HepG2 (cell line): ENCODE data around the gene TXNL4B. TPM values are rescaled to one million over a fixed set of nuclear protein-coding genes. Genes with fewer than 3 reads are reported as not detected.

Source experiments
- ARNT2 ChIP-seq: sonication (generic); formaldehyde crosslinking; IDR thresholded peaks from 2 replicates; pipeline ENCODE4 v1.8.0; 2022; ENCODE audit warnings: mild to moderate bottlenecking, low read depth, missing genetic modification reagents, moderate library complexity
- DMAP1 ChIP-seq: IDR thresholded peaks from 2 replicates; pipeline ENCODE4 v1.6.1; 2016
- GATAD1 ChIP-seq: IDR thresholded peaks from 2 replicates; pipeline ENCODE4 v1.6.1; 2016; ENCODE audit warnings: missing genetic modification reagents, missing compliant biosample characterization
- HOMEZ ChIP-seq: IDR thresholded peaks from 2 replicates; pipeline ENCODE4 v1.6.1; 2016; ENCODE audit warnings: low read depth
- KDM5A ChIP-seq: fragments of 200-600 bp; sonication (generic); IDR thresholded peaks from 2 replicates; pipeline ENCODE4 v1.7.0; 2018; ENCODE audit warnings: antibody characterized with exemption, mild to moderate bottlenecking, low read length, borderline replicate concordance
- MYC ChIP-seq: sonication (generic); formaldehyde crosslinking; IDR thresholded peaks from 2 replicates; pipeline ENCODE4 v1.9.0; 2021; ENCODE audit warnings: missing genetic modification reagents, borderline replicate concordance
- NR1H2 ChIP-seq: sonication (generic); formaldehyde crosslinking; IDR thresholded peaks from 2 replicates; pipeline ENCODE4 v1.8.1; 2022; ENCODE audit warnings: low read depth, missing genetic modification reagents, borderline replicate concordance
- NRL ChIP-seq: sonication (generic); formaldehyde crosslinking; IDR thresholded peaks from 2 replicates; pipeline ENCODE4 v1.5.0; 2020; ENCODE audit warnings: missing genetic modification reagents, mild to moderate bottlenecking, moderate library complexity, borderline replicate concordance
- TFE3 ChIP-seq: IDR thresholded peaks from 2 replicates; pipeline ENCODE4 v1.6.1; 2016
- USF2 ChIP-seq, 2 experiments: sonication (generic) in 1 of 2; formaldehyde crosslinking in 1 of 2; IDR thresholded peaks; 2 replicates each; pipeline versions ENCODE4 v1.5.1 to v1.6.1; 2011 to 2020; ENCODE audit warnings: borderline replicate concordance in 1 of 2, low read depth in 1 of 2, low read length in 1 of 2, mild to moderate bottlenecking in 1 of 2, missing genetic modification reagents in 1 of 2, moderate library complexity in 1 of 2
- ZBTB1 ChIP-seq: sonication (generic); formaldehyde crosslinking; IDR thresholded peaks from 2 replicates; pipeline ENCODE4 v1.4.0; 2020; ENCODE audit warnings: missing genetic modification reagents, borderline replicate concordance
- ZMYM2 ChIP-seq: sonication (generic); formaldehyde crosslinking; IDR thresholded peaks from 2 replicates; pipeline ENCODE4 v1.8.0; 2022; ENCODE audit warnings: mild to moderate bottlenecking, missing genetic modification reagents
- ZNF225 ChIP-seq: sonication (generic); formaldehyde crosslinking; IDR thresholded peaks from 2 replicates; pipeline ENCODE4 v1.4.0; 2020; ENCODE audit warnings: mild to moderate bottlenecking, missing genetic modification reagents
- ZNF235 ChIP-seq: sonication (generic); formaldehyde crosslinking; IDR thresholded peaks from 2 replicates; pipeline ENCODE4 v1.8.1; 2023; ENCODE audit warnings: mild to moderate bottlenecking, missing genetic modification reagents, borderline replicate concordance
- ZNF441 ChIP-seq: sonication (generic); formaldehyde crosslinking; IDR thresholded peaks from 2 replicates; pipeline ENCODE4 v1.7.0; 2021; ENCODE audit warnings: missing genetic modification reagents, borderline replicate concordance
- ZNF512B ChIP-seq: sonication (generic); formaldehyde crosslinking; IDR thresholded peaks from 2 replicates; pipeline ENCODE4 v1.5.1; 2020; ENCODE audit warnings: missing genetic modification reagents, mild to moderate bottlenecking, borderline replicate concordance
- ZNF644 ChIP-seq: IDR thresholded peaks from 2 replicates; pipeline ENCODE4 v1.6.1; 2016; ENCODE audit warnings: low read depth
- polyA plus RNA-seq, 8 experiments: library from polyadenylated mRNA; depleted of rRNA in 3 of 8; stranded (reverse) in 7 of 8; unstranded in 1 of 8; fragments of >200 nt; fragmentation: Illumina TruSeq in 4 of 8; extraction: Trizol in 4 of 8; gene quantifications; 2 replicates each; pipeline versions ENCODE4 v1.2.1 to v1.2.3, GENCODE V29; 2011 to 2016; ENCODE audit warnings: low read depth in 4 of 8, missing spikeins in 1 of 8, mixed read lengths in 1 of 8; ENCODE audit not compliant: insufficient read depth in 1 of 8
- total RNA-seq, 5 experiments: library from RNA; depleted of rRNA; stranded (reverse); fragments of >200 nt; fragmentation: Illumina TruSeq; extraction: Trizol; gene quantifications; 2 replicates each; pipeline ENCODE4 v1.2.3, GENCODE V29; 2016; ENCODE audit warnings: low read depth in 1 of 5
- TF ChIP-seq, protein P1 (sequence below): sonication (generic); formaldehyde crosslinking; IDR thresholded peaks from 2 replicates; pipeline ENCODE4 v1.5.0; 2020; ENCODE audit warnings: missing genetic modification reagents

Gene TXNL4B
- total and polyA plus RNA-seq, 2 of the 13 experiments (the other 11 are each of a cell fraction or from before 2014, with no cell fraction given), result 17.4 to 18.3 TPM

- TF ChIP-seq HOMEZ (CRISPR knock-in tag) (peak; percentile 74; the same call in 1 of the 2 replicates), ZBTB1 (CRISPR knock-in tag) (no peak), MYC (CRISPR knock-in tag) (0 out of 2 replicates have a peak, but pooled peaks have one; percentile 17), USF2 (IDR thresholded peaks at IDR 0.05; ENCODE audit: low read depth, low read length) (peak; percentile 80), USF2 (CRISPR knock-in tag; IDR thresholded peaks at IDR 0.05; ENCODE audit: borderline replicate concordance) (peak; percentile 80; the same call in 1 of the 2 replicates), KDM5A (no peak), DMAP1 (CRISPR knock-in tag) (peak; percentile 50; the same call in 1 of the 2 replicates), NRL (CRISPR knock-in tag) (peak; percentile 25; the same call in 1 of the 2 replicates), ZNF644 (CRISPR knock-in tag) (peak; percentile 50; the same call in 1 of the 2 replicates), ZMYM2 (CRISPR knock-in tag) (peak; percentile 78), ZNF225 (CRISPR knock-in tag) (0 out of 2 replicates have a peak, but pooled peaks have one; percentile 7), GATAD1 (CRISPR knock-in tag) (0 out of 2 replicates have a peak, but pooled peaks have one; percentile 4), ZNF235 (CRISPR knock-in tag) (peak; percentile 55; the same call in 1 of the 2 replicates), TFE3 (peak; percentile 58; the same call in 1 of the 2 replicates), NR1H2 (CRISPR knock-in tag) (no peak), ZNF512B (CRISPR knock-in tag) (no peak), ZNF441 (CRISPR knock-in tag) (0 out of 2 replicates have a peak, but pooled peaks have one; percentile 9), ARNT2 (0 out of 2 replicates have a peak, but pooled peaks have one; percentile 32)
- TF ChIP-seq, protein P1, sequence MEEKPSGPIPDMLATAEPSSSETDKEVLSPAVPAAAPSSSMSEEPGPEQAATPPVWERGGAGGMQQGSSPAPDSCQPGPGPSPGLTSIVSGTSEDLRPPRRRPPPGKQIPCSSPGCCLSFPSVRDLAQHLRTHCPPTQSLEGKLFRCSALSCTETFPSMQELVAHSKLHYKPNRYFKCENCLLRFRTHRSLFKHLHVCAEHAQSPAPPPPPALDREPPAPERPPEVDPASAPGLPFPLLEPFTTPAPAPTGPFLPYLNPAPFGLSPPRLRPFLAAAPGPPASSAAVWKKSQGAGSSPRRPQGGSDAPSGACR (CRISPR knock-in tag), result 0 out of 2 replicates have a peak, but pooled peaks have one; percentile 31
These were observed 31.6 kb upstream of the TXNL4B start (continued) for GRCh38 chr16:72124761-72125634.
